ENCODE measurements around the gene NVL. TPM values are rescaled to one million over a fixed set of nuclear protein-coding genes. Genes with fewer than 3 reads are reported as not detected.

The NVL gene
- total and polyA plus RNA-seq, 4 donors = 5.3 to 14.0 (median 11.0) TPM

DNA sequence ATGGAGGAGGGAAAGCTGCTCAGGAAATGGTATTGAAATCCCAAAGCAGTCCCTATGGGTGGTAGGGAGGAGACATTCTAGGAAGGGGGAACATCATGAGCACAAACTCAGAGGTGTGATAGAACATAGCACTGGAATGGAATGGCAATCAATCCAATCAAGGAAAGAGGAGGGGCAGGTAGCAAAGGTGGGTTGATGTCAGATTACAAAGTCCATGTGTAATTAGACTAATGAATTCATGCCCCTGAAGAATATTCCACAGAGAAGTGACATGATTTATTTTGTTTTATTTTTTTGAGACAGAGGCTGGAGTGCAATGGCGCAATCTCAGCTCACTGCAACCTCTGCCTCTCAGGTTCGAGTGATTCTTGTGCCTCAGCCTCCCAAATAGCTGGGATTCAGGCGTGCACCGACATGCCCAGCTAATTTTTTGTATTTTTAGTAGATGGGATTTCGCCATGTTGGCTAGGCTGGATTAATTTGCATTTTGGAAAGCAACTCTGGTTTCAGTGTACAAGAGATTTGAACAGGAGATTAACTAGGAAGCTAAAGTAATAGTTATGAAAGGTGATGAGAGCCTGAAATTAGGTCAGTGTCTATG is 110.9 kb downstream of the NVL start:
- no peak overlapping the region for H3K9ac ChIP-seq (ENCODE audit: low read depth in 1 of 2, low read length in 2 of 2)
- no peaks in the 10 kb centered on the region for H3K27me3 ChIP-seq (ENCODE audit: control insufficient read depth in 4 of 4, insufficient read depth in 4 of 4, low read length in 3 of 4)
- WGBS = 89% methylated on average over 5 of the region's 5 CpGs
- H3K4me3 ChIP-seq (ENCODE audit: low read depth in 1 of 3, low read length in 3 of 3) = no peak overlapping the region
- no peaks in the 10 kb centered on the region for H3K9me3 ChIP-seq (ENCODE audit: control insufficient read depth in 4 of 4, low read length in 3 of 4)
- no peak for DNase-seq (ENCODE audit: low spot score)
- H3K27ac ChIP-seq (ENCODE audit: low read depth in 1 of 2, low read length in 2 of 2) = no peak overlapping the region
- TF ChIP-seq HNF4A (conservative IDR thresholded peaks at IDR 0.05) (no peak), HNF4G (IDR thresholded peaks at IDR 0.05) (no peak), FOXA1 (IDR thresholded peaks at IDR 0.05) (no peak), EGR1 (IDR thresholded peaks at IDR 0.05; ENCODE audit: low read depth in 2 of 2) (no peak), MAX (IDR thresholded peaks at IDR 0.05) (no peak), GABPA (IDR thresholded peaks at IDR 0.05 in 1 of 2, conservative IDR thresholded peaks at IDR 0.05 in 1 of 2) (no peak), YY1 (IDR thresholded peaks at IDR 0.05) (no peak), CTCF (IDR thresholded peaks at IDR 0.05; ENCODE audit: low read depth, low read length, missing input control) (no peak), RXRA (IDR thresholded peaks at IDR 0.05) (no peak), RAD21 (IDR thresholded peaks at IDR 0.05) (no peak)
- TF ChIP-seq, protein P1, sequence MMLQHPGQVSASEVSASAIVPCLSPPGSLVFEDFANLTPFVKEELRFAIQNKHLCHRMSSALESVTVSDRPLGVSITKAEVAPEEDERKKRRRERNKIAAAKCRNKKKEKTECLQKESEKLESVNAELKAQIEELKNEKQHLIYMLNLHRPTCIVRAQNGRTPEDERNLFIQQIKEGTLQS (IDR thresholded peaks at IDR 0.05) = no peak
- TF ChIP-seq, protein P2, sequence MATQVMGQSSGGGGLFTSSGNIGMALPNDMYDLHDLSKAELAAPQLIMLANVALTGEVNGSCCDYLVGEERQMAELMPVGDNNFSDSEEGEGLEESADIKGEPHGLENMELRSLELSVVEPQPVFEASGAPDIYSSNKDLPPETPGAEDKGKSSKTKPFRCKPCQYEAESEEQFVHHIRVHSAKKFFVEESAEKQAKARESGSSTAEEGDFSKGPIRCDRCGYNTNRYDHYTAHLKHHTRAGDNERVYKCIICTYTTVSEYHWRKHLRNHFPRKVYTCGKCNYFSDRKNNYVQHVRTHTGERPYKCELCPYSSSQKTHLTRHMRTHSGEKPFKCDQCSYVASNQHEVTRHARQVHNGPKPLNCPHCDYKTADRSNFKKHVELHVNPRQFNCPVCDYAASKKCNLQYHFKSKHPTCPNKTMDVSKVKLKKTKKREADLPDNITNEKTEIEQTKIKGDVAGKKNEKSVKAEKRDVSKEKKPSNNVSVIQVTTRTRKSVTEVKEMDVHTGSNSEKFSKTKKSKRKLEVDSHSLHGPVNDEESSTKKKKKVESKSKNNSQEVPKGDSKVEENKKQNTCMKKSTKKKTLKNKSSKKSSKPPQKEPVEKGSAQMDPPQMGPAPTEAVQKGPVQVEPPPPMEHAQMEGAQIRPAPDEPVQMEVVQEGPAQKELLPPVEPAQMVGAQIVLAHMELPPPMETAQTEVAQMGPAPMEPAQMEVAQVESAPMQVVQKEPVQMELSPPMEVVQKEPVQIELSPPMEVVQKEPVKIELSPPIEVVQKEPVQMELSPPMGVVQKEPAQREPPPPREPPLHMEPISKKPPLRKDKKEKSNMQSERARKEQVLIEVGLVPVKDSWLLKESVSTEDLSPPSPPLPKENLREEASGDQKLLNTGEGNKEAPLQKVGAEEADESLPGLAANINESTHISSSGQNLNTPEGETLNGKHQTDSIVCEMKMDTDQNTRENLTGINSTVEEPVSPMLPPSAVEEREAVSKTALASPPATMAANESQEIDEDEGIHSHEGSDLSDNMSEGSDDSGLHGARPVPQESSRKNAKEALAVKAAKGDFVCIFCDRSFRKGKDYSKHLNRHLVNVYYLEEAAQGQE (IDR thresholded peaks at IDR 0.05) = no peak
- no peaks in the 10 kb centered on the region for H3K4me1 ChIP-seq (ENCODE audit: control insufficient read depth in 4 of 4, insufficient read depth in 4 of 4, low read length in 3 of 4)
- no peaks in the 10 kb centered on the region for H3K36me3 ChIP-seq (ENCODE audit: control insufficient read depth in 4 of 4, insufficient read depth in 3 of 4, low read depth in 1 of 4, low read length in 3 of 4)

DNA sequence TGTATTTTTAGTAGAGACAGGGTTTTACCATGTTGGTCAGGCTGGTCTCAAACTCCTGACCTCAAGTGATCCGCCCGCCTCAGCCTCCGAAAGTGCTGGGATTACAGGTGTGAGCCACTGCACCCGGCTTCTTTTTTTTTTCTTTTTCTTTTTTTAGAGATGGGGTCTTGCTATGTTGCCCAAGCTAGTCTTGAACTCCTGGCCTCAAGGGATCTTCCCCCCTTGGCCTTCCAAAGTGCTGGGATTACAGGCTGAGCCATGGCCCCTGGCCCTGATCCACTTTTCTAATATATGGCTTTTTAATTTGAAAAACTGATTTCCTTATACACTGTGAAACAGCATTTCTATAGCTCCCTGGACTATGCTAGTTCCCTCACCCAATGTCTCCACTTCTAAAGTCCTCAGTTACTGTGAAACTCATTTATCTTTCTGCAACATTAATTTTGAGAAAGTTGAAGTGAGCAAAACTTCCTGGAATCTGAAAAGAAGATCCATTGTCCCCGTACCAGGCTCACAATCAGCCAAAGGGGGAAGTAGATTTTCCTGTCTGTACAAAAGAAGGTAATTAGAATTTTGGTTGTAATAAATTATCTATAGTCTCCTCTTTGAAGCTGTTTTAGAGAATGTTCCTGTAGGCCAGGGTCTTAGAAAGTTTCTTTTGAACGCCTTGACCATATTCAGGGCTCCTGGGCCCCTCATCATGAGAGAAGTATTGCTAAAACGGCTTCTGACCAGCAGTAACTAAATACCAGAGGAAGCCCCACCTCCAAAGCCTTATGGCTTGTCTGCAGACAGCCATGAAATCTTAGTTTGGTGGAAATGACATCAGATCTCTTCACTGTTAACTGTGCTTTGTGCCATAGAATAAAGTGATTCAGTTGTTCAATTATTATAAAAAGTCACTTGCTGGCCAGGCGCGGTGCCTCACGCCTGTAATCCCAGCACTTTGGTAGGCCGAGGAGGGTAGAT is 112.0 kb downstream of the NVL start:
- Histone ChIP-seq H3K27ac (ENCODE audit: low read depth in 1 of 2, low read length in 2 of 2) (no peak overlapping the region), H3K36me3 (ENCODE audit: control insufficient read depth in 4 of 4, insufficient read depth in 3 of 4, low read depth in 1 of 4, low read length in 3 of 4) (no peaks in the 10 kb centered on the region), H3K4me3 (ENCODE audit: low read depth in 1 of 3, low read length in 3 of 3) (no peak overlapping the region), H3K9ac (ENCODE audit: low read depth in 1 of 2, low read length in 2 of 2) (no peak overlapping the region), H3K4me1 (ENCODE audit: control insufficient read depth in 4 of 4, insufficient read depth in 4 of 4, low read length in 3 of 4) (peaks cover 0 to under 1% (median under 1%) of the 10 kb centered on the region in 4 donors), H3K27me3 (ENCODE audit: control insufficient read depth in 4 of 4, insufficient read depth in 4 of 4, low read length in 3 of 4) (no peaks in the 10 kb centered on the region), H3K9me3 (ENCODE audit: control insufficient read depth in 4 of 4, low read length in 3 of 4) (no peaks in the 10 kb centered on the region)
- DNase-seq (ENCODE audit: low spot score) = no peak
- no peak for TF ChIP-seq MAX (IDR thresholded peaks at IDR 0.05)
- TF ChIP-seq RAD21 (IDR thresholded peaks at IDR 0.05) = no peak
- no peak for TF ChIP-seq SP1 (IDR thresholded peaks at IDR 0.05)
- TF ChIP-seq RXRA (IDR thresholded peaks at IDR 0.05) = no peak
- no peak for TF ChIP-seq GABPA (IDR thresholded peaks at IDR 0.05 in 1 of 2, conservative IDR thresholded peaks at IDR 0.05 in 1 of 2)
- no peak for TF ChIP-seq YY1 (IDR thresholded peaks at IDR 0.05)
- no peak for TF ChIP-seq HNF4A (conservative IDR thresholded peaks at IDR 0.05)
- no peak for TF ChIP-seq CTCF (IDR thresholded peaks at IDR 0.05; ENCODE audit: low read depth, low read length, missing input control)
- 90% methylated on average over 11 of the region's 11 CpGs for WGBS
